Thyroid gland (tissue), 4 donors: Measurements from ENCODE around the gene FMN1.

Source experiments
- CTCF ChIP-seq, 6 experiments: fragments of 200-600 bp in 3 of 6; fragments of 450-650 bp in 3 of 6; sonication (generic) in 3 of 6; IDR thresholded peaks; one replicate each; pipeline ENCODE4 v1.5.1; 2016 to 2019; ENCODE audit warnings: antibody characterized with exemption in 6 of 6, mild to moderate bottlenecking in 2 of 6, inconsistent platforms in 1 of 6, moderate library complexity in 1 of 6
- POLR2A ChIP-seq, 2 donors: fragments of 450-650 bp; IDR thresholded peaks; one replicate each; pipeline ENCODE4 v1.6.1; 2017; ENCODE audit warnings: antibody characterized with exemption in 2 of 2, mild to moderate bottlenecking in 2 of 2, moderate library complexity in 1 of 2

GRCh38 chr15:33093222-33093621 lies 101.3 kb downstream of the FMN1 start:
- TF ChIP-seq POLR2A (IDR thresholded peaks at IDR 0.05) (no peak), CTCF (IDR thresholded peaks at IDR 0.05) (no peak)
